ENCODE data around the gene ARID3C. TPM values are rescaled to one million over a fixed set of nuclear protein-coding genes. Genes with fewer than 3 reads are reported as not detected.

Gene ARID3C
- polyA plus RNA-seq, 2 of the 4 experiments (the other 2 are of a cell fraction) = 0.09 to 0.12 TPM

GRCh38 chr9:34658461-34658860 is 29.6 kb upstream of the ARID3C start (continued):
- TF ChIP-seq NR3C1 (IDR thresholded peaks at IDR 0.05) (no peak), HDAC2 (IDR thresholded peaks at IDR 0.05) (no peak), NPAS2 (CRISPR knock-in tag; IDR thresholded peaks at IDR 0.05; ENCODE audit: borderline replicate concordance) (no peak), RARB (CRISPR knock-in tag; IDR thresholded peaks at IDR 0.05) (no peak), POLR2A (IDR thresholded peaks at IDR 0.05; ENCODE audit: low read length) (no peak), ESRRA (IDR thresholded peaks at IDR 0.05; ENCODE audit: borderline replicate concordance, low read length) (no peak)

DNA sequence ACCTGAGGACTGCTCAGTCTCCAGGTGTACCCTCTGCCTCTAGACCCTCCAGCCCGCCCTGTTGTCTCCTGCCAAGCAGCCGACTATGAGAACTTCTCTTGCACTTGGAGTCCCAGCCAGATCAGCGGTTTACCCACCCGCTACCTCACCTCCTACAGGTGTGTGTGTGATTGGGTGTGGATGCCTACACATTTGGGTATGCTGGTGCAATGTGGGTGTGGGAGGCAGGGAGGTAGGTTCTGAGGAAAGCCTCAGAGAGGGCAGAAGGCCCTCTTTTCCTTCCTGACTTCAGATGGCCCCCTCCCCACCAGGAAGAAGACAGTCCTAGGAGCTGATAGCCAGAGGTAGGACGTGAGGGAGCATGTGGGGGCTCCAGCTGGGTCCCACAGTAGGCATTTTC is 28.1 kb upstream of the ARID3C start:
- ATAC-seq = no peak
- Histone ChIP-seq H3K27ac (no peak overlapping the region), H3K4me1 (peaks cover 9% of the 10 kb centered on the region), H3K9me3 (no peaks in the 10 kb centered on the region), H3K4me3 (no peak overlapping the region), H3K4me2 (no peak overlapping the region)
- TF ChIP-seq MYC (IDR thresholded peaks at IDR 0.05; ENCODE audit: borderline replicate concordance, low read length) (no peak), RARB (CRISPR knock-in tag; IDR thresholded peaks at IDR 0.05) (no peak), E2F6 (IDR thresholded peaks at IDR 0.05; ENCODE audit: borderline replicate concordance, low read depth) (no peak), RNF2 (IDR thresholded peaks at IDR 0.05; ENCODE audit: borderline replicate concordance, low read depth) (no peak), FOSL2 (IDR thresholded peaks at IDR 0.05) (no peak), FOSL2 (CRISPR knock-in tag; IDR thresholded peaks at IDR 0.05) (no peak), REST (IDR thresholded peaks at IDR 0.05) (no peak), CHD2 (IDR thresholded peaks at IDR 0.05; ENCODE audit: low read length, partially characterized antibody) (no peak), BCL3 (IDR thresholded peaks at IDR 0.05) (no peak), FOXS1 (CRISPR knock-in tag; IDR thresholded peaks at IDR 0.05) (no peak), HES2 (IDR thresholded peaks at IDR 0.05) (no peak), EP300 (IDR thresholded peaks at IDR 0.05) (no peak), JUNB (IDR thresholded peaks at IDR 0.05) (no peak), RCOR1 (IDR thresholded peaks at IDR 0.05; ENCODE audit: low read depth, low read length) (no peak), POLR2A (IDR thresholded peaks at IDR 0.05; ENCODE audit: low read length) (no peak), BHLHE40 (IDR thresholded peaks at IDR 0.05; ENCODE audit: low read depth, low read length) (no peak), FOSB (CRISPR knock-in tag; IDR thresholded peaks at IDR 0.05) (no peak)
- TF ChIP-seq, protein P1, sequence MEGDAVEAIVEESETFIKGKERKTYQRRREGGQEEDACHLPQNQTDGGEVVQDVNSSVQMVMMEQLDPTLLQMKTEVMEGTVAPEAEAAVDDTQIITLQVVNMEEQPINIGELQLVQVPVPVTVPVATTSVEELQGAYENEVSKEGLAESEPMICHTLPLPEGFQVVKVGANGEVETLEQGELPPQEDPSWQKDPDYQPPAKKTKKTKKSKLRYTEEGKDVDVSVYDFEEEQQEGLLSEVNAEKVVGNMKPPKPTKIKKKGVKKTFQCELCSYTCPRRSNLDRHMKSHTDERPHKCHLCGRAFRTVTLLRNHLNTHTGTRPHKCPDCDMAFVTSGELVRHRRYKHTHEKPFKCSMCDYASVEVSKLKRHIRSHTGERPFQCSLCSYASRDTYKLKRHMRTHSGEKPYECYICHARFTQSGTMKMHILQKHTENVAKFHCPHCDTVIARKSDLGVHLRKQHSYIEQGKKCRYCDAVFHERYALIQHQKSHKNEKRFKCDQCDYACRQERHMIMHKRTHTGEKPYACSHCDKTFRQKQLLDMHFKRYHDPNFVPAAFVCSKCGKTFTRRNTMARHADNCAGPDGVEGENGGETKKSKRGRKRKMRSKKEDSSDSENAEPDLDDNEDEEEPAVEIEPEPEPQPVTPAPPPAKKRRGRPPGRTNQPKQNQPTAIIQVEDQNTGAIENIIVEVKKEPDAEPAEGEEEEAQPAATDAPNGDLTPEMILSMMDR (IDR thresholded peaks at IDR 0.05) = no peak
- TF ChIP-seq, protein P2, sequence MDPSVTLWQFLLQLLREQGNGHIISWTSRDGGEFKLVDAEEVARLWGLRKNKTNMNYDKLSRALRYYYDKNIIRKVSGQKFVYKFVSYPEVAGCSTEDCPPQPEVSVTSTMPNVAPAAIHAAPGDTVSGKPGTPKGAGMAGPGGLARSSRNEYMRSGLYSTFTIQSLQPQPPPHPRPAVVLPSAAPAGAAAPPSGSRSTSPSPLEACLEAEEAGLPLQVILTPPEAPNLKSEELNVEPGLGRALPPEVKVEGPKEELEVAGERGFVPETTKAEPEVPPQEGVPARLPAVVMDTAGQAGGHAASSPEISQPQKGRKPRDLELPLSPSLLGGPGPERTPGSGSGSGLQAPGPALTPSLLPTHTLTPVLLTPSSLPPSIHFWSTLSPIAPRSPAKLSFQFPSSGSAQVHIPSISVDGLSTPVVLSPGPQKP (IDR thresholded peaks at IDR 0.05; ENCODE audit: low read depth, low read length) = no peak
- CTCF ChIA-PET = interaction anchor here (1.0 to 12.1 kb wide), 3 partner anchors 8 to 45 kb away, joined by 5 to 288 read pairs (median 21); partner anchors contain the start of genes GALT, IL11RA and SIGMAR1
- DNase-seq (ENCODE audit: low read depth in 1 of 2, low spot score in 1 of 2) = no peak
- no peak for FAIRE-seq
- POLR2A ChIA-PET = no interaction called here
- 70% methylated on average over 5 of the region's 5 CpGs for WGBS (ENCODE audit: missing lambda C conversion rate)

All from A549 (cell line).